OCI-LY3 (cell line): ENCODE data around the gene TPI1.

Source experiments
- H2AFZ ChIP-seq: fragments of 200-600, 300-600 bp; shearing (Covaris generic); 2 replicates; pipeline ENCODE4 v1.6.0; 2014; ENCODE audit warnings: antibody characterized with exemption, low read depth, low read length
- H3K27ac ChIP-seq: fragments of 200-600, 300-600 bp; sonication (generic); 2 replicates; pipeline ENCODE4 v1.5.1; 2014; ENCODE audit warnings: mild to moderate bottlenecking, low read length, moderate library complexity, mixed read lengths
- H3K27me3 ChIP-seq: fragments of 200-600, 300-600 bp; sonication (generic); 2 replicates; pipeline ENCODE4 v1.6.1; 2014; ENCODE audit warnings: low read depth, low read length, mixed read lengths
- H3K36me3 ChIP-seq: fragments of 200-600, 300-600 bp; sonication (generic); replicated peaks from 2 replicates; pipeline ENCODE3; 2014; ENCODE audit warnings: low read depth, low read length, mixed read lengths
- H3K4me1 ChIP-seq: fragments of 300-600, 200-600 bp; sonication (generic); 2 replicates; pipeline ENCODE4 v1.6.1; 2014; ENCODE audit warnings: low read length, mixed read lengths
- H3K4me2 ChIP-seq: fragments of 200-600, 300-600 bp; sonication (generic); 2 replicates; pipeline ENCODE4 v1.6.1; 2014; ENCODE audit warnings: low read length, mixed read lengths
- H3K4me3 ChIP-seq: fragments of 300-600, 200-600 bp; sonication (generic); 2 replicates; pipeline ENCODE4 v1.5.1; 2014; ENCODE audit warnings: antibody characterized with exemption, mild to moderate bottlenecking, low read length, moderate library complexity
- H3K79me2 ChIP-seq: fragments of 300-600, 200-600 bp; shearing (Covaris generic); 2 replicates; pipeline ENCODE4 v1.6.1; 2014; ENCODE audit warnings: mild to moderate bottlenecking, low read length, mixed read lengths
- H3K9ac ChIP-seq: fragments of 300-600, 200-600 bp; shearing (Covaris generic); 2 replicates; pipeline ENCODE4 v1.6.0; 2014; ENCODE audit warnings: mild to moderate bottlenecking, low read length, moderate library complexity
- H3K9me3 ChIP-seq: fragments of 200-600, 300-600 bp; shearing (Covaris generic); 2 replicates; pipeline ENCODE4 v1.6.1; 2014; ENCODE audit warnings: low read length, mixed read lengths; ENCODE audit not compliant: insufficient read depth
- H4K20me1 ChIP-seq: fragments of 200-600, 300-600 bp; sonication (generic); 2 replicates; pipeline ENCODE4 v1.6.1; 2016; ENCODE audit warnings: low read length, mixed read lengths; ENCODE audit not compliant: insufficient read depth
- EZH2phosphoT487 ChIP-seq: fragments of 200-600 bp; shearing (Covaris generic); IDR thresholded peaks from 2 replicates; pipeline ENCODE4 v1.6.1; 2018; ENCODE audit warnings: antibody characterized with exemption, mixed run types, low read depth
- TF ChIP-seq, protein P1 (sequence below): fragments of 200-600, 300-600 bp; sonication (generic); IDR thresholded peaks from 2 replicates; pipeline ENCODE4 v1.5.1; 2014; ENCODE audit warnings: antibody characterized with exemption, low read length, low read depth

Gene TPI1

DNA sequence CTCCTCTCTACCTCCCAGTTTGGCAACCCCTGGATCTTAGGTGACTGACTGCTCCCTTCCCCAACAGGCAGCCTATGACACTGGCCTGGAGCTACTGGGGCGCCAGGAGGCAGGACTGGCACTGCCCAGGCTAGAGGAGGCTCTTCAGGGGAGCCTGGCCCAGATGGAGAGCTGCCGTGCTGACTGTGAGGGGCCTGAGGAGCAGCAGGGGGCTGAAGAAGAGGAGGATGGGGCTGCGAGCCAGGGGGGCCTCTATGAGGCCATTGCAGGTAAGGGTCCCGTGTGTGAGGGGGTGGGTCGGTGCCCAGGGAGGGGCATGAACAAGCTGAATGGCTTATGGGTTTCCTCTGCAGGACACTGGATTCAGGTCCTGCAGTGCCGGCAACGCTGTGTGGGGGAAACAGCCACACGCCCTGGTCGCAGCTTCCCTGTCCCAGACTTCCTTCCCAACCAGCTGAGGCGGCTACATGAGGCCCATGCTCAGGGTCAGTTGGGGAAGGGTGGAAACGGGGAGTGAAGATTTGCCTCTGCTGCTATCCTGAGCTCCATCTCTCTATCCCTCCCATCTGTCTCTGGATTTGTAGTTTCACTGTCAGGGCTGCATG lies 36.9 kb upstream of the TPI1 start:
- Histone ChIP-seq H3K4me2 (peak overlapping the region; percentile 85), H3K9ac (peak overlapping the region; percentile 89), H3K4me3 (peak overlapping the region; percentile 90), H4K20me1 (no peaks in the 10 kb centered on the region), H3K4me1 (peaks cover 11% of the 10 kb centered on the region), H3K36me3 (peaks cover 2% of the 10 kb centered on the region), H3K79me2 (no peaks in the 10 kb centered on the region), H3K27ac (no peak overlapping the region), H2AFZ (no peak overlapping the region), H3K27me3 (peaks cover 9% of the 10 kb centered on the region; the same call in 1 of the 2 replicates), H3K9me3 (no peaks in the 10 kb centered on the region)
- TF ChIP-seq EZH2phosphoT487 = no peak
- TF ChIP-seq, protein P1, sequence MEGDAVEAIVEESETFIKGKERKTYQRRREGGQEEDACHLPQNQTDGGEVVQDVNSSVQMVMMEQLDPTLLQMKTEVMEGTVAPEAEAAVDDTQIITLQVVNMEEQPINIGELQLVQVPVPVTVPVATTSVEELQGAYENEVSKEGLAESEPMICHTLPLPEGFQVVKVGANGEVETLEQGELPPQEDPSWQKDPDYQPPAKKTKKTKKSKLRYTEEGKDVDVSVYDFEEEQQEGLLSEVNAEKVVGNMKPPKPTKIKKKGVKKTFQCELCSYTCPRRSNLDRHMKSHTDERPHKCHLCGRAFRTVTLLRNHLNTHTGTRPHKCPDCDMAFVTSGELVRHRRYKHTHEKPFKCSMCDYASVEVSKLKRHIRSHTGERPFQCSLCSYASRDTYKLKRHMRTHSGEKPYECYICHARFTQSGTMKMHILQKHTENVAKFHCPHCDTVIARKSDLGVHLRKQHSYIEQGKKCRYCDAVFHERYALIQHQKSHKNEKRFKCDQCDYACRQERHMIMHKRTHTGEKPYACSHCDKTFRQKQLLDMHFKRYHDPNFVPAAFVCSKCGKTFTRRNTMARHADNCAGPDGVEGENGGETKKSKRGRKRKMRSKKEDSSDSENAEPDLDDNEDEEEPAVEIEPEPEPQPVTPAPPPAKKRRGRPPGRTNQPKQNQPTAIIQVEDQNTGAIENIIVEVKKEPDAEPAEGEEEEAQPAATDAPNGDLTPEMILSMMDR = no peak

DNA sequence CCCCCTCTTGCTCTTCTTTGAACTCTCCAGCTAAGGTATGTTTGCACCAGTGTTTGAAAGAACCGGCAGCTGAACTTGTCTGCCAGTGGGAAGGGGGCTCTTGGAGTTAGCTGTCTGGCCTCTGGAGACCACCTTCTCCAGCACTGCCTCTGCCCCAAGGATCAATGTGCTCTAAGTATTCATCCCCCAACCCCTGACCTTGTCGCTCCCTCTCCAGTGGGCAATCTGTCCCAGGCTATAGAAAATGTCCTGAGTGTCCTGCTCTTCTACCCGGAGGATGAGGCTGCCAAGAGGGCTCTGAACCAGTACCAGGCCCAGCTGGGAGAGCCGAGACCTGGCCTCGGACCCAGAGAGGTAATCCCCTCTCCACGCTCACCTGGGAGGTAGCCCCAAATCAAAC lies 36.3 kb upstream of the TPI1 start:
- Histone ChIP-seq H3K4me1 (peaks cover 14% of the 10 kb centered on the region), H3K27me3 (peaks cover 9% of the 10 kb centered on the region; the same call in 1 of the 2 replicates), H3K9ac (no peak overlapping the region), H4K20me1 (no peaks in the 10 kb centered on the region), H3K27ac (no peak overlapping the region), H3K4me3 (no peak overlapping the region), H2AFZ (no peak overlapping the region), H3K9me3 (no peaks in the 10 kb centered on the region), H3K4me2 (no peak overlapping the region), H3K36me3 (peaks cover 2% of the 10 kb centered on the region), H3K79me2 (no peaks in the 10 kb centered on the region)
- no peak for TF ChIP-seq EZH2phosphoT487
- TF ChIP-seq, protein P1 = no peak

DNA sequence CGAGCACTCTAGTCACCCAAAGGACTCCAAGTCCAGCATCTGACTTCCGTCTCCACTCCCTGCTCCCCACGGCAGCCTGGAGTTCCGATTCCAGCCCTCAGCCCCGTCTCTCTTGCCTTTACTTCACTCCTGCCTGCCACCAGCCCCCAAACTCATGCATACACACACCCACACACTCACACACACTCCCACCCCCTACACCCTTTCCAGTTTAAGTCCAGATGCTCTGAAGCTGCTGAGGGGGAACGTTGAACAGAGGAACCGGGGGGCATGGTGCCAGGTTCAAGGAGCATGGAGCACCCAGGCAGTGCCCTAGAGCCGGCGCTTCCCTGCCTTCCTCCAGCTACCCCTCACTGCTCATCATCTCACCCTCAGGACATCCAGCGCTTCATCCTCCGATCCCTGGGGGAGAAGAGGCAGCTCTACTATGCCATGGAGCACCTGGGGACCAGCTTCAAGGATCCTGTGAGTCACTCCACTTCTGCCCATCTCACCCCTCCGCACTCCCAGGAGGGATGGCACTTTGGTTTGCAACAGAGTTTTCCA lies 35.8 kb upstream of the TPI1 start:
- Histone ChIP-seq H3K27ac (no peak overlapping the region), H3K4me1 (peaks cover 16% of the 10 kb centered on the region), H3K9ac (no peak overlapping the region), H3K4me2 (no peak overlapping the region), H3K4me3 (no peak overlapping the region), H2AFZ (no peak overlapping the region), H3K27me3 (peaks cover 9% of the 10 kb centered on the region; the same call in 1 of the 2 replicates), H4K20me1 (no peaks in the 10 kb centered on the region), H3K79me2 (no peaks in the 10 kb centered on the region), H3K9me3 (no peaks in the 10 kb centered on the region), H3K36me3 (peaks cover 2% of the 10 kb centered on the region)
- no peak for TF ChIP-seq EZH2phosphoT487
- TF ChIP-seq, protein P1 = no peak

DNA sequence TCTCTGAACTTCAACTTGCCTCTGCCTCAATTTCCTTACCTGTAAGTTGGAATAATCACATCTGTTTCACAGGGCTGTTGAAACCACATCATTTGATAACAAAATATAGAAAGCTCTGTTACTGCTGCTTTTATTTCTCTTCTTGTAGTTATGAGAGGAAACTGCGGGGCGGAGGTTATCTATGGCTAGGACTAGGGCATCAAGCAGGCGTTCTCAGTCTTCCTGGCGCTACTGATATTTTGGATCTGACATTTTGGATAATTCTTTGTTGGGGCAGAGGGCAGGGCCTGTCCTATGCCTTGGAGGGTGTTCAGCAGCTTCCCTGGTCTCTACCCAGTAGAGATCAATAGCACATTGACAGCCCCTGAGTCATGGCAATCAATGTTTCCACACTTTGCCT lies 35.2 kb upstream of the TPI1 start:
- Histone ChIP-seq H3K4me2 (no peak overlapping the region), H4K20me1 (no peaks in the 10 kb centered on the region), H3K9ac (no peak overlapping the region), H3K4me3 (no peak overlapping the region), H3K4me1 (peaks cover 16% of the 10 kb centered on the region), H3K27me3 (peaks cover 9% of the 10 kb centered on the region; the same call in 1 of the 2 replicates), H3K79me2 (no peaks in the 10 kb centered on the region), H3K9me3 (no peaks in the 10 kb centered on the region), H2AFZ (no peak overlapping the region), H3K36me3 (peaks cover 2% of the 10 kb centered on the region), H3K27ac (no peak overlapping the region)
- TF ChIP-seq EZH2phosphoT487 = no peak
- TF ChIP-seq, protein P1 = no peak
